SK-N-SH treated with all-trans-retinoic acid at 6 μM for 48 hours (cell line): ENCODE measurements around the gene EFCAB5.

ENCODE experiments used
- ATAC-seq: fragments of 200-7000 bp; cut with Tn5 transposase; 3 replicates; pipeline ENCODE4 v1.9.1; 2020; ENCODE audit warnings: mild to moderate bottlenecking, moderate library complexity
- BACH2 ChIP-seq: fragments of 250-450 bp; sonication (Bioruptor Pico); IDR thresholded peaks from 2 replicates; pipeline ENCODE4 v1.9.0; 2021; ENCODE audit warnings: mild to moderate bottlenecking, borderline replicate concordance
- CREB5 ChIP-seq: fragments of 250-450 bp; sonication (Bioruptor Pico); IDR thresholded peaks from 2 replicates; pipeline ENCODE4 v1.5.1; 2020; ENCODE audit warnings: low read depth, mild to moderate bottlenecking, moderate library complexity
- CSDC2 ChIP-seq: fragments of 250-450 bp; sonication (Bioruptor Pico); IDR thresholded peaks from 2 replicates; pipeline ENCODE4 v1.5.0; 2020; ENCODE audit warnings: mild to moderate bottlenecking, moderate library complexity
- CSRNP3 ChIP-seq: fragments of 250-450 bp; sonication (Bioruptor Pico); IDR thresholded peaks from 2 replicates; pipeline ENCODE4 v1.5.1; 2021; ENCODE audit warnings: mild to moderate bottlenecking, moderate library complexity
- ESRRG ChIP-seq: fragments of 250-450 bp; sonication (Bioruptor Pico); IDR thresholded peaks from 2 replicates; pipeline ENCODE4 v1.6.1; 2021; ENCODE audit warnings: mild to moderate bottlenecking
- GLIS3 ChIP-seq: fragments of 250-450 bp; sonication (Bioruptor Pico); IDR thresholded peaks from 2 replicates; pipeline ENCODE4 v1.5.0; 2020; ENCODE audit warnings: mild to moderate bottlenecking, moderate library complexity
- ISL1 ChIP-seq: fragments of 250-450 bp; sonication (Bioruptor Pico); IDR thresholded peaks from 2 replicates; pipeline ENCODE4 v2.1.2; 2022; ENCODE audit warnings: mild to moderate bottlenecking, moderate library complexity
- OSR1 ChIP-seq: fragments of 250-450 bp; sonication (Bioruptor Pico); IDR thresholded peaks from 2 replicates; pipeline ENCODE4 v1.8.0; 2022; ENCODE audit warnings: moderate library complexity, mild to moderate bottlenecking, inconsistent platforms
- PATZ1 ChIP-seq: fragments of 250-450 bp; sonication (Bioruptor Pico); IDR thresholded peaks from 2 replicates; pipeline ENCODE4 v1.8.0; 2020; ENCODE audit warnings: mild to moderate bottlenecking, moderate library complexity, borderline replicate concordance
- POU6F1 ChIP-seq: fragments of 250-450 bp; sonication (Bioruptor Pico); IDR thresholded peaks from 2 replicates; pipeline ENCODE4 v1.8.0; 2021; ENCODE audit warnings: low read depth, mild to moderate bottlenecking, moderate library complexity, borderline replicate concordance
- RARB ChIP-seq: fragments of 250-450 bp; sonication (Bioruptor Pico); IDR thresholded peaks from 2 replicates; pipeline ENCODE4 v1.8.0; 2021; ENCODE audit warnings: mild to moderate bottlenecking, moderate library complexity
- TSHZ2 ChIP-seq: fragments of 250-450 bp; sonication (Bioruptor Pico); IDR thresholded peaks from 2 replicates; pipeline ENCODE4 v1.5.0; 2020; ENCODE audit warnings: mild to moderate bottlenecking, moderate library complexity
- ZFP3 ChIP-seq: fragments of 250-450 bp; sonication (Bioruptor Pico); IDR thresholded peaks from 2 replicates; pipeline ENCODE4 v1.5.0; 2020; ENCODE audit warnings: mild to moderate bottlenecking, moderate library complexity
- ZFP30 ChIP-seq: fragments of 450-650 bp; formaldehyde crosslinking; IDR thresholded peaks from 2 replicates; pipeline ENCODE4 v1.5.0; 2022; ENCODE audit warnings: mild to moderate bottlenecking, moderate library complexity
- ZNF565 ChIP-seq: fragments of 450-650 bp; formaldehyde crosslinking; conservative IDR thresholded peaks from 2 replicates; pipeline ENCODE4 v1.5.0; 2020; ENCODE audit warnings: low read depth, mild to moderate bottlenecking, moderate library complexity
- ZNF8 ChIP-seq: fragments of 450-650 bp; formaldehyde crosslinking; IDR thresholded peaks from 2 replicates; pipeline ENCODE4 v1.5.0; 2020; ENCODE audit warnings: mild to moderate bottlenecking, moderate library complexity

The EFCAB5 gene

GRCh38 chr17:30027676-30028075 is 86.2 kb downstream of the EFCAB5 start:
- no peak for ATAC-seq
- TF ChIP-seq ZNF565 (no peak), ISL1 (no peak), GLIS3 (CRISPR knock-in tag) (no peak), TSHZ2 (CRISPR knock-in tag) (no peak), CSRNP3 (CRISPR knock-in tag) (no peak), PATZ1 (CRISPR knock-in tag) (no peak), ZNF8 (CRISPR knock-in tag) (no peak), ESRRG (CRISPR knock-in tag) (no peak)

- ATAC-seq = no peak
- TF ChIP-seq BACH2 (CRISPR knock-in tag) (no peak), CSDC2 (no peak), GLIS3 (CRISPR knock-in tag) (no peak), OSR1 (CRISPR knock-in tag) (no peak), POU6F1 (no peak), CREB5 (CRISPR knock-in tag) (no peak), ZNF565 (no peak), ZFP30 (CRISPR knock-in tag) (no peak), TSHZ2 (CRISPR knock-in tag) (no peak), ZFP3 (CRISPR knock-in tag) (no peak), PATZ1 (CRISPR knock-in tag) (no peak), RARB (no peak)
Observed at GRCh38 chr17:30031214-30031869, 89.9 kb downstream of the EFCAB5 start.
